IMR-90 (cell line): Measurements from ENCODE around the gene ZNF175. TPM values are rescaled to one million over a fixed set of nuclear protein-coding genes. Genes with fewer than 3 reads are reported as not detected.

Source experiments
- ATAC-seq: fragments of 200-7000 bp; cut with Tn5 transposase; 2 replicates; pipeline ENCODE4 v1.9.1; 2020; ENCODE audit warnings: low read depth, mild to moderate bottlenecking, moderate library complexity
- BruUV-seq: library from RNA; stranded (reverse); fragments of 400-500 nt; replicated peaks from 2 replicates; lab custom pipeline; 2021; lab: Mats Ljungman, UMichigan
- CTCF ChIA-PET: fragments of 300-600 bp; formaldehyde crosslinking; extraction: SDS; loops from one replicate; lab custom pipeline; 2021; ENCODE audit warnings: antibody characterized with exemption; lab: Yijun Ruan, JAX
- POLR2A ChIA-PET: fragments of 300-600 bp; sonication (Branson Sonifier 250); formaldehyde crosslinking; loops from one replicate; lab custom pipeline; 2022; ENCODE audit warnings: antibody characterized with exemption; ENCODE audit not compliant: unreplicated experiment; lab: Charles Lee
- DNase-seq: peaks from one replicate; pipeline ENCODE4 v3.0.0; 2013
- H2AFZ ChIP-seq: replicated peaks from 2 replicates; pipeline ENCODE3; 2013; ENCODE audit warnings: low read length, mild to moderate bottlenecking; ENCODE audit not compliant: poor library complexity
- H2AK5ac ChIP-seq: 2 replicates; pipeline ENCODE4 v1.6.1; 2013; ENCODE audit warnings: low read depth, low read length, inconsistent platforms
- H2AK9ac ChIP-seq: replicated peaks from 2 replicates; pipeline ENCODE3; 2013; ENCODE audit warnings: mild to moderate bottlenecking, low read depth, low read length, moderate library complexity; ENCODE audit not compliant: poor library complexity
- H2BK120ac ChIP-seq: 2 replicates; pipeline ENCODE4 v1.6.1; 2013; ENCODE audit warnings: low read depth, low read length, inconsistent platforms
- H2BK15ac ChIP-seq: 3 replicates; pipeline ENCODE4 v1.6.1; 2013; ENCODE audit warnings: low read depth, low read length, inconsistent platforms
- H2BK20ac ChIP-seq: 2 replicates; pipeline ENCODE4 v1.6.1; 2013; ENCODE audit warnings: low read depth, mild to moderate bottlenecking, inconsistent platforms, low read length, moderate library complexity
- H2BK5ac ChIP-seq: 2 replicates; pipeline ENCODE4 v1.6.1; 2013; ENCODE audit warnings: mild to moderate bottlenecking, low read depth, low read length, inconsistent platforms; ENCODE audit not compliant: poor library complexity, severe bottlenecking
- H3K14ac ChIP-seq: replicated peaks from 2 replicates; pipeline ENCODE4 v1.6.1; 2013; ENCODE audit warnings: low read depth, low read length, inconsistent platforms
- H3K18ac ChIP-seq: 2 replicates; pipeline ENCODE4 v1.6.1; 2013; ENCODE audit warnings: low read depth, low read length, control low read depth
- H3K23ac ChIP-seq: 2 replicates; pipeline ENCODE4 v1.6.1; 2013; ENCODE audit warnings: low read depth, low read length, inconsistent platforms
- H3K27ac ChIP-seq: 2 replicates; pipeline ENCODE4 v1.5.1; 2013; ENCODE audit warnings: mild to moderate bottlenecking, control low read depth, low read length; ENCODE audit not compliant: insufficient read depth
- H3K27me3 ChIP-seq: 2 replicates; pipeline ENCODE4 v1.6.1; 2013; ENCODE audit warnings: low read length; ENCODE audit not compliant: control insufficient read depth, insufficient read depth
- H3K36me3 ChIP-seq: 2 replicates; pipeline ENCODE4 v1.6.1; 2013; ENCODE audit warnings: low read length, mixed read lengths; ENCODE audit not compliant: control insufficient read depth, insufficient read depth
- H3K4ac ChIP-seq: 2 replicates; pipeline ENCODE4 v1.6.1; 2013; ENCODE audit warnings: low read depth, low read length, inconsistent platforms
- H3K4me1 ChIP-seq: 2 replicates; pipeline ENCODE4 v1.6.1; 2013; ENCODE audit warnings: low read length, mixed read lengths; ENCODE audit not compliant: control insufficient read depth, insufficient read depth
- H3K4me2 ChIP-seq: 2 replicates; pipeline ENCODE4 v1.6.1; 2013; ENCODE audit warnings: low read depth, mild to moderate bottlenecking, control low read depth, low read length, moderate library complexity
- H3K4me3 ChIP-seq: 2 replicates; pipeline ENCODE4 v1.5.1; 2013; ENCODE audit warnings: low read depth, mild to moderate bottlenecking, control low read depth, low read length, moderate library complexity; ENCODE audit not compliant: insufficient read depth
- H3K56ac ChIP-seq: 2 replicates; pipeline ENCODE4 v1.6.1; 2013; ENCODE audit warnings: low read length, inconsistent platforms; ENCODE audit not compliant: insufficient read depth; ENCODE audit errors: extremely low read depth
- H3K79me1 ChIP-seq, 2 experiments: 2 replicates each; pipeline ENCODE4 v1.6.1; 2013; ENCODE audit warnings: low read length in 2 of 2, inconsistent platforms in 1 of 2, low read depth in 1 of 2
- H3K9ac ChIP-seq: 2 replicates; pipeline ENCODE4 v1.6.1; 2013; ENCODE audit warnings: low read depth, low read length, control low read depth
- H3K9me1 ChIP-seq: 2 replicates; pipeline ENCODE4 v1.6.1; 2013; ENCODE audit warnings: low read length, inconsistent platforms; ENCODE audit not compliant: insufficient read depth
- H3K9me3 ChIP-seq: 2 replicates; pipeline ENCODE4 v1.6.1; 2013; ENCODE audit warnings: low read length; ENCODE audit not compliant: control insufficient read depth, insufficient read depth
- H4K20me1 ChIP-seq: 2 replicates; pipeline ENCODE4 v1.6.1; 2013; ENCODE audit warnings: low read length, inconsistent platforms; ENCODE audit not compliant: insufficient read depth
- H4K5ac ChIP-seq: 2 replicates; pipeline ENCODE4 v1.6.1; 2013; ENCODE audit warnings: mild to moderate bottlenecking, low read depth, low read length, control low read depth
- H4K8ac ChIP-seq, 2 experiments: 2 replicates each; pipeline ENCODE4 v1.6.1; 2013; ENCODE audit warnings: low read depth in 2 of 2, low read length in 2 of 2, control low read depth in 1 of 2, inconsistent platforms in 1 of 2
- H4K91ac ChIP-seq: 2 replicates; pipeline ENCODE4 v1.6.1; 2013; ENCODE audit warnings: low read depth, low read length, inconsistent platforms; ENCODE audit not compliant: insufficient read depth
- BHLHE40 ChIP-seq: fragments of 150-350 bp; IDR thresholded peaks from 2 replicates; pipeline ENCODE4 v1.6.1; 2016; ENCODE audit warnings: mild to moderate bottlenecking, low read depth, low read length
- CEBPB ChIP-seq: IDR thresholded peaks from 2 replicates; pipeline ENCODE4 v1.6.1; 2012; ENCODE audit warnings: low read depth, low read length, improper control_type of control experiment
- CHD1 ChIP-seq: IDR thresholded peaks from 2 replicates; pipeline ENCODE4 v1.6.1; 2012; ENCODE audit warnings: low read depth, low read length, improper control_type of control experiment
- FOS ChIP-seq: fragments of 150-350 bp; IDR thresholded peaks from 2 replicates; pipeline ENCODE4 v1.6.1; 2016; ENCODE audit warnings: low read depth, low read length
- MAFK ChIP-seq: IDR thresholded peaks from 2 replicates; pipeline ENCODE4 v1.6.1; 2012; ENCODE audit warnings: low read depth, low read length, improper control_type of control experiment
- MAZ ChIP-seq: IDR thresholded peaks from 2 replicates; pipeline ENCODE4 v1.6.1; 2012; ENCODE audit warnings: low read depth, mild to moderate bottlenecking, low read length, improper control_type of control experiment, moderate library complexity, borderline replicate concordance
- POLR2A ChIP-seq: IDR thresholded peaks from 2 replicates; pipeline ENCODE4 v1.6.1; 2012; ENCODE audit warnings: mild to moderate bottlenecking, low read depth, low read length
- RAD21 ChIP-seq: IDR thresholded peaks from 2 replicates; pipeline ENCODE4 v1.6.1; 2012; ENCODE audit warnings: low read length, improper control_type of control experiment
- RCOR1 ChIP-seq: IDR thresholded peaks from 2 replicates; pipeline ENCODE4 v1.6.1; 2012; ENCODE audit warnings: mild to moderate bottlenecking, low read length, improper control_type of control experiment; ENCODE audit not compliant: insufficient replicate concordance
- SMC3 ChIP-seq: fragments of 150-350 bp; IDR thresholded peaks from 2 replicates; pipeline ENCODE4 v1.6.1; 2016; ENCODE audit warnings: low read depth, mild to moderate bottlenecking, antibody characterized with exemption, low read length, moderate library complexity
- WGBS, 2 experiments: methylation state at CpG; one replicate each; pipeline versions ENCODE4 v1.1.5 to v1.1.7; 2013; ENCODE audit warnings: missing lambda C conversion rate in 2 of 2; ENCODE audit not compliant: insufficient read length in 1 of 2; ENCODE audit errors: extremely low coverage in 2 of 2; 5-methylcytosine and 5-hydroxymethylcytosine counted together
- dilution Hi-C: fragments of 300-500 bp; cut with HindIII; formaldehyde crosslinking; loops from one replicate; pipeline ENCODE4 v1.14.3; 2018; ENCODE audit warnings: low sequenced_read_pairs; ENCODE audit not compliant: unreplicated experiment
- in situ Hi-C: fragments of 300-500 bp; cut with MboI; formaldehyde crosslinking; loops from 3 replicates; pipeline ENCODE4 v1.14.3; 2019; ENCODE audit warnings: low sequenced_read_pairs, inconsistent platforms, mixed read lengths
- intact Hi-C: fragments of 100-400 bp; cut with micrococcal nuclease; formaldehyde crosslinking; loops from 2 replicates; pipeline ENCODE4 v1.10.0; 2022
- polyA plus RNA-seq, 3 experiments: library from polyadenylated mRNA; depleted of rRNA; stranded (reverse); fragments of >200 nt; gene quantifications; 2 replicates each; pipeline ENCODE4 v1.2.3, GENCODE V29; 2012; ENCODE audit warnings: low replicate concordance in 1 of 3
- total RNA-seq: library from RNA; depleted of rRNA; stranded (reverse); fragments of >200 nt; gene quantifications from 2 replicates; pipeline ENCODE4 v1.2.3, GENCODE V29; 2012

Gene ZNF175
- total and polyA plus RNA-seq, 2 of the 4 experiments (the other 2 are of a cell fraction) = 3.6 to 8.4 TPM

GRCh38 chr19:51567583-51567982 lies 3.5 kb upstream of the ZNF175 start:
- no peak overlapping the region for H2BK5ac ChIP-seq
- no peak overlapping the region for H3K23ac ChIP-seq
- intact Hi-C loops (no loop called here), dilution Hi-C loops (no loop called here), in situ Hi-C loops (no loop called here)
- no peak overlapping the region for H3K14ac ChIP-seq
- H2AK5ac ChIP-seq = no peak overlapping the region
- H3K18ac ChIP-seq = no peak overlapping the region
- no peak overlapping the region for H2AK9ac ChIP-seq
- H3K56ac ChIP-seq = no peak overlapping the region
- H2BK120ac ChIP-seq = no peak overlapping the region
- H4K91ac ChIP-seq = no peak overlapping the region
- ATAC-seq (no peak), DNase-seq (no peak)
- H3K9me1 ChIP-seq = 0 out of 2 replicates have a peak, but pooled peaks cover 7% of the 10 kb centered on the region
- ChIA-PET POLR2A (no interaction called here), CTCF (no interaction called here)
- H2BK20ac ChIP-seq = no peak overlapping the region
- H3K79me1 ChIP-seq = peaks cover 0 to 12% of the 10 kb centered on the region in 2 experiments; a peak in 2 of 4 replicates
- no CpG with 5 or more reads among the region's 4 CpGs for WGBS, 2 experiments
- H3K36me3 ChIP-seq = no peaks in the 10 kb centered on the region
- H3K27me3 ChIP-seq = no peaks in the 10 kb centered on the region; the same call in 1 of the 2 replicates
- peaks cover 4% of the 10 kb centered on the region; the same call in 1 of the 2 replicates for H3K4me1 ChIP-seq
- no peak overlapping the region for H3K4me2 ChIP-seq
- H3K4ac ChIP-seq = no peak overlapping the region
- no peaks in the 10 kb centered on the region for H3K9me3 ChIP-seq
- H2AFZ ChIP-seq = no peak overlapping the region
- no TSS peak for BruUV-seq
- no peaks in the 10 kb centered on the region for H4K20me1 ChIP-seq
- no peak overlapping the region for H3K9ac ChIP-seq
- H4K8ac ChIP-seq = no peak overlapping the region
- H4K5ac ChIP-seq = no peak overlapping the region
- no peak overlapping the region for H2BK15ac ChIP-seq
- H3K27ac ChIP-seq = no peak overlapping the region
- no peak overlapping the region for H3K4me3 ChIP-seq
- TF ChIP-seq CEBPB = no peak
- TF ChIP-seq RCOR1 = no peak
- no peak for TF ChIP-seq POLR2A
- TF ChIP-seq FOS = no peak
- no peak for TF ChIP-seq MAFK
- no peak for TF ChIP-seq MAZ
- no peak for TF ChIP-seq CHD1
- no peak for TF ChIP-seq SMC3
- TF ChIP-seq BHLHE40 = no peak
- no peak for TF ChIP-seq RAD21
